Measurements from ENCODE around the gene LAMB2.

Gene LAMB2

GRCh38 chr3:49161808-49162530, 29.1 kb upstream of the LAMB2 start:
- peak in 1 of 2 donors; percentile 39 for DNase-seq (ENCODE audit: extremely low read depth in 1 of 2, low read depth in 1 of 2)

GRCh38 chr3:49161197-49161596, 28.3 kb upstream of the LAMB2 start:
- no peak for DNase-seq (ENCODE audit: extremely low read depth in 1 of 2, low read depth in 1 of 2)

DNA sequence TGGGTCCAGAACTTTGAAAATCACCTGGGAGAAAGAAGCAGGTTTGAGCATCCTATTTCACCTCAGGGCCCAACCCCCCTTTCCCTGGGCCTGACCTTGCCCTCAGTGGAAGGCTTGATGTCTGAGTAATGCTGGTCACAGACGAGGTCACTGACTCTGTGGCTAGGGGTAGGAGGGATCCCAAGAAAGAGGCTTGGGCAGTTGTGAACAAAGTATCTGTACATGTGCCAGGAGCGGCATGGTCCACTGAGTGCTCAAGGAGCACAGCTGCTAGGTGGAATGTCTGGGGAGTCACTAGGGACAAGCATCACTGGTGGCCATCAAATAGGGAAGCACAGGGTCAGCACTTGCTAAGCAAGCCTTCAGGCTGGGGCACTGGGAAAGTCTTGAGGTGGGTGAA, 25.9 kb upstream of the LAMB2 start:
- DNase-seq (ENCODE audit: extremely low read depth in 1 of 2, low read depth in 1 of 2): no peak

DNA sequence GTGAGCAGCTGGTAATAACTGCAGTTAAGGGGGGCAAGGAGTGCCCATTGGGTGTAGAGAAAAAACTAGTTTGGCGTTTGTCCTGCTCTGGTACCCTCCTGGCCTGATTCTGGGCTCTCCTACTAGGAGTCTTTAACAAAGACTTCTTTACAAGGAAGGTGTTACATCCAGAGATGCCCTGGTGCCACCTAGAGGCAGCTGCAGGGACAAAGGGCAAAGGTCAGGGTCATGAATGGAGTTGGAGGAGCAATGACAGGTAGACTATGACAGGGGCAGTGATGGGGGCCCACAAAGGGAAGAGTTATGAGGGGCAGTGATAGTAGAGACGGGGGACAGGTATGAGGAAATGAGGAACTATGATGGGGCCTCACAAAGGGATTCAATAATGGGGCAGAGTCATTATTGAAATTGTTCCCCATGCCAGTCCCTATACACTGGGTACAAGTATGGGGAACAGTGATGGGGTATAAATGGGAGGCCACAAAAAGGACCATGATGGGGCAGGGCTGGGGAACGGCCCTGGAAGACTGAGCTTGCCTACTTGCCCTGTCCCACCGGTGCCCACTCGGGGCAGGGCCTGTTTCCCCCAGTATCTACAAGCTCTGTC, 25.4 kb upstream of the LAMB2 start:
- peak in 1 of 2 donors; percentile 44 for DNase-seq (ENCODE audit: extremely low read depth in 1 of 2, low read depth in 1 of 2)

DNA sequence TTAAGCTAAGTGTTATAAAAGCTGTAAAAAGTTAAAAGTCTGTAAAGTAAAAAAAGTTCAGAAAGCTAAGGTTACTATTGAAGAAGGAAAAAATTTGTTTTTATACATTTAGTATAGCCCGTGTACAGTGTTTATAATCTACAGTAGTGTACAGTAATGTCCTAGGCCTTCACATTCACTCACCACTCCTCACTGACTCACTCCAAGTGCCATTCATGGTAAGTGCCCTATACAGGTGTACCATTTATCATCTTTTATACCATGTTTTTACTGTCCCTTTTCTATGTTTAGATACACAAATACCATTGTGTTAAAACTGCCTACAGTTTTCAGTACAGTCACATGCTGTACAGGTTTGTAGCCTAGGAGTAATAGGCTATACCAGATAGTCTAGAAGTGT, 24.4 kb upstream of the LAMB2 start:
- no peak for DNase-seq (ENCODE audit: extremely low read depth in 1 of 2, low read depth in 1 of 2)

DNA sequence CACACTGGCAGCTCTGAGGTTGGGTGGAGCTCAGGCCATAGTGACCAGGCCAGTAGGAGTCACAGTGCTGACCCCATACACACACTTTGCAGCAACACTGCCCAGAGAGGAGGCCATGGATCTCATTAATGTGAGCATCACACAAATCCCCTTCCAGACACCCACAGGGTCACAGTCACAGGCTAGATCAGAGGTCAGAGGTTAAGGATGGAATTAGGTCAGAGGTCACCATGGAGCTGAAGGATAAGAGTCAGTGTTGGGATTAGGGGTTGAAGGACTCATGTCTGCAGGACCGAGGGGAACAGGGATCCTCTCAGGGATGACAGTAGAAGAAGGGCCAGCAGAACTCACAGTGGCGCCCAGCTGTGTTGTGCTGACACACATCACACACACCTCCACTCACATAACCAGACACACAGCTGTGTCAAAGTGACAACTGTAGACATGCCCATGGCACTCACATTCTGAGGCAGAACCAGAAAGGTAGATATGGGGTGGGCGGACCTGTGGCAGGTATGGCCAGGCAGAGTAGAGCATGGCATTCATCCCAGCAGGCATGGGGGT, 20.6 kb upstream of the LAMB2 start:
- no peak for DNase-seq (ENCODE audit: extremely low read depth in 1 of 2, low read depth in 1 of 2)

GRCh38 chr3:49151610-49152009, 18.8 kb upstream of the LAMB2 start:
- no peak for DNase-seq (ENCODE audit: extremely low read depth in 1 of 2, low read depth in 1 of 2)

DNA sequence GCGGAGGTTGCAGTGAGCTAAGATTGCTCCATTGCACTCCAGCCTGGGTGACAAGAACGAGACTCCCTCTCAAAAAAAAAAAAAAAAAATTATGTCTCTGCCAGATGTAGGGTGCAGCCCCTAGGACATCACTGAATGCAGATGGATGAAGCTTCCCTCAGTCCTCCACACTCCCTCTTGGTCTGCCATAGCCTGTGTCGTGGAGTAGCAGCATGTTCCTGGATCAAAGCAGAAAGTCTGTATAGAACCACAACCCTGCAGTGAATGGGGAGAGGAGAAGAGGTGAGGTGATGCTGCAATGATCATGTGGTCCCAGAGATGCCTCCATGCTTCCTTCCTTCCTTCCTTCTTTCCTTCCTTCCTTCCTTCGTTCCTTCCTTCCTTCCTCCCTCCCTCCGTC, 15.3 kb upstream of the LAMB2 start:
- no peak for DNase-seq (ENCODE audit: extremely low read depth in 1 of 2, low read depth in 1 of 2)

DNA sequence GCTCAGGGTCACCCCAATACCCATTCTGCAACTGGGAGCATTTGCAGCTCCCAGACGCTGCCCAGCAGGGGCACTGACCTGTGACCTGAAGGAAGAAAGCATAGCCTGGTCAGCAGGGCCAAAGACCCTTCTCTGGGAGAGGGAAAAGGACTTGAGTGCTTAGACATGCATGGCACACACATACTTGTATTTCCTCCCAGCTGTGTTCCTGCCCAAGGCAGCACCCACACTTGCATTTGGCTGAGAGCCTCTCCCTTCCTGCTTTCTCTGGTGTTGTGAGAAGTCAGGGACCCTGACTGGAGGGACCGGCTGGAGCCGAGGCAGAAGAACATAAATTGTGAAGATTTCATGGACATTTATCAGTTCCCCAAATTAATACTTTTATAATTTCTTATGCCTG, 7.2 kb upstream of the LAMB2 start:
- DNase-seq (ENCODE audit: extremely low read depth in 1 of 2, low read depth in 1 of 2): no peak

- DNase-seq (ENCODE audit: extremely low read depth in 1 of 2, low read depth in 1 of 2): no peak
Observed at GRCh38 chr3:49135499-49135898, 2.6 kb upstream of the LAMB2 start.

DNA sequence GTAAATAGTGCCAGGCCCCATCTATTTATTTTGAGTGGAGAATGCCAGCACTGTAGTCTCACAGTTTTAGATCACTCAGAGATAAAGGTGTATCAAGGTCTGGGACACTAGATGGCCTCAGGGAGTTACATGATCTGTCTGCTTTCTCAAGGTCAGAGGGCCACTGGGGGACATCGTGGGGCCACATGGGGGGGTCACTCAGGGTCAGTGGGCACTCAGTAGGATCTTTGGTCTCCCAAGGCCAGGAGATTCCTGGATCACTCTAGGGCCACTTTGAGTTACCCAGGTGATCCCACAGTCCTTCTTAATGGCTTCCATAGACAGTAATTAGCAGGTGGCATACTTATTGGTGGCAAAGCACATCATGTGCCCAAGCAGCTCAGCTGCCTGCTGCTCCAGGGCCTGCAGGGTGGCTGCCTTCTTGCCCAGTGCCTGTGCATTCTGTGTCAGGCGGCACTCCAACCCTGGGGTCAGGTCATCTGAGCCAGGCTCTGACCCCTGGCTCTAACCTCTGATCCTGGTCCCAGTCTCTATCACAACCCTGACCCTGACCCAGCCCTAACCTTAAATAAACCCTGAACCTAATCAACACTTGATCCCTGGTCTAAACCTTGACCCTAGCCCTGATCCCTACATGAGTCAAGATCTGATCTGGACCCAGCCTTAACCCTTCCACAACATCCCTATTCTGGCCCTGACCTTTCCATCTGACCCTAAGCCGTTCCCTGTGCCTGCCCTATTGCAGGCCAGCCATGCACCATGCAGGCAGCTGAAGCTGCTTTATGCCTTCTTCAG, 1.8 kb upstream of the LAMB2 start:
- no peak for DNase-seq (ENCODE audit: extremely low read depth in 1 of 2, low read depth in 1 of 2)

DNA sequence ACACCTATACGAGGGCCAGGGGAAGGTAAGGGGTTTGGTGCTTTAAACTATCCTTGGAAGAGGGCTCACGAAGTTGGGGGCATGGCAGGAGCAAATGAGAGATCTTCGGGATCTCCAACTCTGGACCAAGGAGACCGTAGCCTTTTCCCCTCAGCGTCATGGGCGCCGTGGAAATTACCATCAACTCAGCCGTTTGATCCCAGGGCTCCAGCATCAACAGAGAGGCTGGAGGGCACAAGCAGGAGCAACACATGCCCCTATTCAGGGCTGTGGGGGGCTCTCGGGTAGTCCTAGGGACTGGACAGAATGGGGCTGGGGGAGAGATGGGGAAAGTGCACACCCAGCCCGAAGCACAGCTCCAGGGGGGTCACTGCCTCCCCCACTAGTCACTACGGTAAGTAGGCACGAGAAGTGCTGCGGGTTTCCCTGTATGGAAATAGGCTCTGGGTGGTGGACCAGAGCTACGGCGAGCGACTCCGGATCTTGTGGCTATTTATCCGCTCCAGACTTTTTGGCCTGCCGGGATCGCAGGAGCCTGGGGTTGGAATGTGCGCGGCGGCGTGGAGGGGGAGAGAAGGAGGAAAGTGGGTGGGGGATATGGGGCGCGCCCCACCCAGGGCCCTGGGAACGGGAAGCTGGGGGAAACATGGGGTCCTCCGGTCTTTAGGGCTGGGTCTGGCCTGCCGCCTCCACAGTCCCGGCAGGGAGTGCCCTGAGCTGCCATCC, 539 bp upstream of the LAMB2 start:
- no peak for DNase-seq (ENCODE audit: extremely low read depth in 1 of 2, low read depth in 1 of 2)

GRCh38 chr3:49132073-49132436, 795 bp downstream of the LAMB2 start:
- no peak for DNase-seq (ENCODE audit: extremely low read depth in 1 of 2, low read depth in 1 of 2)

GRCh38 chr3:49131576-49131975, 1.3 kb downstream of the LAMB2 start:
- DNase-seq (ENCODE audit: extremely low read depth in 1 of 2, low read depth in 1 of 2): no peak

DNA sequence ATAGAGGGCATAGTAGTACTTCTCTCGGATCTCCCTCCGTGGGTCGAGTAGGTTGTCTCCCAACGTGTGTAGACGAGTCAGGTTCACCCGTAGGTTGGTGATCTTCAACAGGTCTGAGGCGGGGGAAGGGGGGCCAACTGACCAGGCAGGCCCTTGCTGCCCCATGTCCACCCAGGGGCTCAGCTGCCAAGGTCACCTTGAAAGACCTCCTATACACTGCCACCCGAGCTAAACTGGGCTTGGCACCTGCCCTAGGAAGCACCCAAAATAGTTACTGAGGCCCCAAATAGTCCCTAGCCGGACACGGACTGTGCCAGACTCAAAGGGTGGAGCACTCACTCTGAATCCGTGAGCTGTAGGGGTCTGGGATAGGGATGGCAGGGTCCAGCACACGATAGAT, 1.8 kb downstream of the LAMB2 start:
- no peak for DNase-seq (ENCODE audit: extremely low read depth in 1 of 2, low read depth in 1 of 2)

DNA sequence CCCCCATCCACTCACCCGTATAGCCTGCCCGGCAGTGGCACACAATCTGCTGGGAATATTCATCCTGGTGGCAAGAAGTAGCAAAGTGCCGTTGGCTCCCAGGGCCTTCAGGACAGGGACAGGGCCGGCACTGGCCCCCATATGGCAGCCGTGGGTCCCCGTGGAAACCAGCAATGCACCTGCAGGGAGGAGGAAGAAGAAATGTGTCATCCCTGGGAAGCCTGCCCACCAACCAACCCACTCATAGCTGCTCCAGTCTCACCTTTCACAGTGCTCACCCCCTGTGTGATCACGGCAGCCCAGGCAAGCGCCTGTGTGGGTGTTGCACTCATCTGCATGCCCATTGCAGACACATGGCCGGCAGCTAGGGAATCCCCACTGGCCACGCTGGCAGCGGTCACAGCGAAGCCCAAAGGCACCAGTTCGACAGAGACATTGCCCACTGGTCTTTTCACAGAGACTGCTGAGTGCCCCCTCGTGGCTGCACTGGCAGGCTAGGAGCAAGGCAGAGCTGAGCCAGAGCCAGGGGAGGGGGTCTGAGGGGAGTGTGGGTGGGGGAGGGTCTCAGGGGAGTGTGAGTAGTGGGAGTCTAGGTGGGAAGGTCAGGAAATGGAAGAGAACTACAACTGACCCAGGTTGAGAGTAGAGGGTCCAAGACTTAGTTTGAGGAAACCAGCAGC, 7.7 kb downstream of the LAMB2 start:
- DNase-seq (ENCODE audit: extremely low read depth in 1 of 2, low read depth in 1 of 2): no peak

DNA sequence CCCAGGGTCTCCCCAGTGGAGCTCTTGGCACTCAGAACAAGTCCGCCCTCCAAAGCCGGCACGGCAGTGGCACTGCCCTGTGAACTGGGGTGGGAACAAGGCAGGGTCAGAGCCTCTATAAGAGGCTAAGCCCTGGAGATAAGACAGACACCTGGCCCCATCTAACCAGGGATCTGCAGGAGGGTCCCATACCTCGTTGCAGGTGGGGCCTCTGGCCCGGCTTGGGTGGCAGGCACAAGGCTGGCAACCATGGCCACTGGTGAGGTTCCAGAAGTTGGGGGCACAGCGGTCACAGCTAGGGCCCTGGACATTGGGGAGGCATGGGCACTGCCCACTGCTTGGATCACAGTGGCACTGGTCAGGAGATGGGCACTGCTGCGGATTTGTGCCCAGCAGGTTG, 8.6 kb downstream of the LAMB2 start:
- no peak for DNase-seq (ENCODE audit: extremely low read depth in 1 of 2, low read depth in 1 of 2)

DNA sequence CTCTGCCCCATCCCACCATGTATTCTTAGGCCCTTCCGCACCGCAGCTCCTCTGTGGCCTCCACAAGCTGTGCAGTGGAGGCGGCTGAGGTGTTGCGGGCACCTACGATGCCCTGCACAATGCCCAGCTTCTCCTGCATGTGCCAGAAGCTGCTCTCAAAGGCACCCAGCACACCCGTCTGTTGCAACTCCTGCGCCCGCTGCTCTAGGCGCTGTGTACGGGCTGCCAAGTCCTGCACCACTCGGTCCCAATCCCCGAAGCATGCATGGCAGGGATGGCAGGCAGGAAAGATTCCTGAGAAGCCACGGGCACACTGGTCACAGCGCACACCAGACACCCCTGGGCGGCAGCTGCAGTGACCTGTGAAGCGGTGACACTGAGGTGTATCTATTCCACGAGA, 9.2 kb downstream of the LAMB2 start:
- no peak for DNase-seq (ENCODE audit: extremely low read depth in 1 of 2, low read depth in 1 of 2)

DNA sequence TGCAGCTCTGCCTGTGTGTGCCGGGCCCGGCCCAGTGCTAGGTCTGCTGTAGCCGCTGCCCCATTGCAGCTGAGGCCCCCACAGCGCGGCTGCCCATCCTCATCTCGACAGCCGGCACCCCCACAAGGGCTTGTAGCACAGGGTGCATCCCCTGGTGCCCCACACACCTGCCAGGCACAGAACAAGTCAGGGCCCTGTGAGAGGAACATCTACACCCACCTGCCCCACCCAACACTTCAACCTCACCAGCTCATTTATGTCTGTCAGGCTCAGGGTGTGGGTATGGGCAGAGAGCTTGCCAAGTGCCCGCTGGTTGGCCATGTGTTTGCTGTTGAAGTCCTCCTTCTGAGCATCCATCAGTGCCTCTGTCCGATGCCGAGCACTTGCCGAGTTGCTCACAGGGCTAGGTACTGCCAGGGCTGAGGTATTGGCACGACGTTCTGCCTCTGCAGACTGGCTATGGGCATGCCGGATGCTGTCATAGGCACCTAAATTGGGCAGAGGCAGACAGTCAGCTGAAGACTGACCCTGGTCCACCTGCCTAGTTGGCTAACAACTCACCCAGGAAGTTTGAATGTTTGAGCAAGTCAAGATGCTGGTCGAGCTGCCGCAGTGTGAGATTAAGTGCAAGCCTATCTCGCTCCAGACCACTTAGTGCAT, 9.8 kb downstream of the LAMB2 start:
- no peak for DNase-seq (ENCODE audit: extremely low read depth in 1 of 2, low read depth in 1 of 2)

- DNase-seq (ENCODE audit: extremely low read depth in 1 of 2, low read depth in 1 of 2): no peak
Observed at GRCh38 chr3:49122451-49122850, 10.4 kb downstream of the LAMB2 start.
